Measurements from ENCODE around the gene PDGFB. TPM values are rescaled to one million over a fixed set of nuclear protein-coding genes. Genes with fewer than 3 reads are reported as not detected.
A peak's percentile ranks its signal among the peaks of the same experiment; 100 is the strongest.

Gene PDGFB
- total RNA-seq: 10 to 100 TPM in 1 of 6 donors, 1 to 10 TPM in 5; 2.7 to 12.1 (median 4.4) TPM
- 1 to 10 TPM; 4.0 to 4.7 TPM for polyA plus RNA-seq

GRCh38 chr22:39244496-39245129 lies at the start of gene PDGFB:
Gene PDGFB, minus strand, starts transcription at chr22:39244982. Its CDS starts 1,019 bp downstream, at chr22:39243963.
- 0 to 1% methylated on average over 43 to 67 of the region's 68 CpGs for WGBS, 2 donors

GRCh38 chr22:39293766-39294368 lies 49.1 kb upstream of the PDGFB start:
- WGBS, 2 donors: 46 to 72% methylated on average over 15 of the region's 15 CpGs
- FAIRE-seq (no peak), DNase-seq (peak in 1 of 6 donors; percentile 58), ATAC-seq (no peak)
- TF ChIP-seq CTCF (IDR thresholded peaks at IDR 0.05): no peak
- intact Hi-C loops (cut with DNase I): no loop called here
- H3K9me3 ChIP-seq: no peaks in the 10 kb centered on the region
- peaks cover 34 to 49% (median 36%) of the 10 kb centered on the region in 3 donors for H3K4me1 ChIP-seq
- H3K27me3 ChIP-seq: no peaks in the 10 kb centered on the region
- no peak overlapping the region for H3K4me3 ChIP-seq
- H3K36me3 ChIP-seq: no peaks in the 10 kb centered on the region
- peak overlapping the region in 1 of 4 donors; percentile 44 for H3K27ac ChIP-seq

More at GRCh38 chr22:39244496-39245129, at the start of gene PDGFB:
- Histone ChIP-seq H3K4me3 (peak within 1 kb of the TSS; percentile 27 to 79 (median 59)), H3K4me1 (peaks cover 10 to 23% (median 23%) of the 10 kb centered on the region in 3 donors), H3K27me3 (no peaks in the 10 kb centered on the region), H3K36me3 (no peaks in the 10 kb centered on the region), H3K27ac (peak within 1 kb of the TSS; percentile 82 to 93 (median 86)), H3K9me3 (no peaks in the 10 kb centered on the region)
- no peak for FAIRE-seq
- peak in 3 of 4 donors; percentile 13 to 31 (median 31) for ATAC-seq
- peak; percentile 57 to 72 (median 67) for DNase-seq
- intact Hi-C loops (cut with DNase I): loop anchor here in 1 of 3 donors (10.0 kb wide), 1 partner anchor 60 kb away; no protein-coding TSS in a partner anchor
- no peak for TF ChIP-seq CTCF (IDR thresholded peaks at IDR 0.05)

- Histone ChIP-seq H3K27ac (peak overlapping the region; percentile 89 to 96 (median 92)), H3K4me1 (peaks cover 34 to 47% (median 36%) of the 10 kb centered on the region in 3 donors), H3K4me3 (no peak overlapping the region), H3K9me3 (no peaks in the 10 kb centered on the region), H3K27me3 (no peaks in the 10 kb centered on the region), H3K36me3 (no peaks in the 10 kb centered on the region)
- no peak for TF ChIP-seq CTCF (IDR thresholded peaks at IDR 0.05)
- FAIRE-seq (no peak), DNase-seq (peak; percentile 88 to 98 (median 96)), ATAC-seq (peak; percentile 75 to 84 (median 82))
- intact Hi-C loops (cut with DNase I): no loop called here
- WGBS, 2 donors: 6 to 10% methylated on average over 12 of the region's 12 CpGs
These were observed 47.8 kb upstream of the PDGFB start for GRCh38 chr22:39292561-39293074.

GRCh38 chr22:39292031-39292462 lies 47.3 kb upstream of the PDGFB start:
- intact Hi-C loops (cut with DNase I): no loop called here
- H3K27ac ChIP-seq: peak overlapping the region; percentile 89 to 96 (median 92)
- no peaks in the 10 kb centered on the region for H3K27me3 ChIP-seq
- no peaks in the 10 kb centered on the region for H3K36me3 ChIP-seq
- peaks cover 31 to 42% (median 34%) of the 10 kb centered on the region in 3 donors for H3K4me1 ChIP-seq
- no peak for TF ChIP-seq CTCF (IDR thresholded peaks at IDR 0.05)
- ATAC-seq (peak; percentile 13 to 47 (median 32)), DNase-seq (peak in 5 of 6 donors; percentile 76 to 90 (median 79)), FAIRE-seq (no peak)
- H3K9me3 ChIP-seq: no peaks in the 10 kb centered on the region
- H3K4me3 ChIP-seq: no peak overlapping the region
- 65% methylated on average over 19 of the region's 19 CpGs for WGBS, 2 donors
